GM12892 (cell line): ENCODE data around the gene EVPL.

Source experiments
- POLR2A ChIP-seq: IDR thresholded peaks from 2 replicates; pipeline ENCODE4 v1.6.1; 2011; ENCODE audit warnings: low read depth, low read length, control low read depth
- POLR2AphosphoS5 ChIP-seq: IDR thresholded peaks from 2 replicates; pipeline ENCODE4 v1.6.1; 2011; ENCODE audit warnings: low read depth, low read length, control low read depth
- TAF1 ChIP-seq: IDR thresholded peaks from 2 replicates; pipeline ENCODE4 v1.6.1; 2011; ENCODE audit warnings: low read depth, mild to moderate bottlenecking, control low read depth, low read length, borderline replicate concordance

DNA sequence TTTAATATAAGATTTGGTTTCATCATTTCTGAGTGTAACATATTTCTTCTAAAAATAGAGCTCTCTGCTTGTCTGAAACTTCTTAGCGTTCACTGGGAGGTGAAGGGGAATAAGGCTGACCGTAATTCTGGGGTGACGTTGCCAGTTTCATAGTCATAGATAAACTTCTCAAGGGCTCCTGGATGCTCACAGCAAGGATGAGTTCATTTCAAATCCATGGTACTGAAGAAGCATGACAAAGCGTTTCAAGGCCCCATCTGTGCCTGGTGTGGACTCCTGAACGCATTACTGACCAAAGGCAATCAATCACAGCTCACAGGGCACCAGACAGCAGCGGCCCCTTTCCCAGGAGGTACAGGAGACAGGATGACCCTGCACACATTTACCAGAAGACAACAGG lies 12.0 kb upstream of the EVPL start:
- no peak for TF ChIP-seq POLR2A
- TF ChIP-seq POLR2AphosphoS5, result no peak
- no peak for TF ChIP-seq TAF1
